IMR-90 (cell line): ENCODE measurements around the gene TRMT11. TPM values are rescaled to one million over a fixed set of nuclear protein-coding genes. Genes with fewer than 3 reads are reported as not detected.

Experiments used
- ATAC-seq: fragments of 200-7000 bp; cut with Tn5 transposase; 2 replicates; pipeline ENCODE4 v1.9.1; 2020; ENCODE audit warnings: low read depth, mild to moderate bottlenecking, moderate library complexity
- BruUV-seq: library from RNA; stranded (reverse); fragments of 400-500 nt; replicated peaks from 2 replicates; lab custom pipeline; 2021; lab: Mats Ljungman, UMichigan
- CTCF ChIA-PET: fragments of 300-600 bp; formaldehyde crosslinking; extraction: SDS; loops from one replicate; lab custom pipeline; 2021; ENCODE audit warnings: antibody characterized with exemption; lab: Yijun Ruan, JAX
- POLR2A ChIA-PET: fragments of 300-600 bp; sonication (Branson Sonifier 250); formaldehyde crosslinking; loops from one replicate; lab custom pipeline; 2022; ENCODE audit warnings: antibody characterized with exemption; ENCODE audit not compliant: unreplicated experiment; lab: Charles Lee
- DNase-seq: peaks from one replicate; pipeline ENCODE4 v3.0.0; 2013
- H2AFZ ChIP-seq: replicated peaks from 2 replicates; pipeline ENCODE3; 2013; ENCODE audit warnings: low read length, mild to moderate bottlenecking; ENCODE audit not compliant: poor library complexity
- H2AK5ac ChIP-seq: 2 replicates; pipeline ENCODE4 v1.6.1; 2013; ENCODE audit warnings: low read depth, low read length, inconsistent platforms
- H2AK9ac ChIP-seq: replicated peaks from 2 replicates; pipeline ENCODE3; 2013; ENCODE audit warnings: mild to moderate bottlenecking, low read depth, low read length, moderate library complexity; ENCODE audit not compliant: poor library complexity
- H2BK120ac ChIP-seq: 2 replicates; pipeline ENCODE4 v1.6.1; 2013; ENCODE audit warnings: low read depth, low read length, inconsistent platforms
- H2BK15ac ChIP-seq: 3 replicates; pipeline ENCODE4 v1.6.1; 2013; ENCODE audit warnings: low read depth, low read length, inconsistent platforms
- H2BK20ac ChIP-seq: 2 replicates; pipeline ENCODE4 v1.6.1; 2013; ENCODE audit warnings: low read depth, mild to moderate bottlenecking, inconsistent platforms, low read length, moderate library complexity
- H2BK5ac ChIP-seq: 2 replicates; pipeline ENCODE4 v1.6.1; 2013; ENCODE audit warnings: mild to moderate bottlenecking, low read depth, low read length, inconsistent platforms; ENCODE audit not compliant: poor library complexity, severe bottlenecking
- H3K14ac ChIP-seq: replicated peaks from 2 replicates; pipeline ENCODE4 v1.6.1; 2013; ENCODE audit warnings: low read depth, low read length, inconsistent platforms
- H3K18ac ChIP-seq: 2 replicates; pipeline ENCODE4 v1.6.1; 2013; ENCODE audit warnings: low read depth, low read length, control low read depth
- H3K23ac ChIP-seq: 2 replicates; pipeline ENCODE4 v1.6.1; 2013; ENCODE audit warnings: low read depth, low read length, inconsistent platforms
- H3K27ac ChIP-seq: 2 replicates; pipeline ENCODE4 v1.5.1; 2013; ENCODE audit warnings: mild to moderate bottlenecking, control low read depth, low read length; ENCODE audit not compliant: insufficient read depth
- H3K27me3 ChIP-seq: 2 replicates; pipeline ENCODE4 v1.6.1; 2013; ENCODE audit warnings: low read length; ENCODE audit not compliant: control insufficient read depth, insufficient read depth
- H3K36me3 ChIP-seq: 2 replicates; pipeline ENCODE4 v1.6.1; 2013; ENCODE audit warnings: low read length, mixed read lengths; ENCODE audit not compliant: control insufficient read depth, insufficient read depth
- H3K4ac ChIP-seq: 2 replicates; pipeline ENCODE4 v1.6.1; 2013; ENCODE audit warnings: low read depth, low read length, inconsistent platforms
- H3K4me1 ChIP-seq: 2 replicates; pipeline ENCODE4 v1.6.1; 2013; ENCODE audit warnings: low read length, mixed read lengths; ENCODE audit not compliant: control insufficient read depth, insufficient read depth
- H3K4me2 ChIP-seq: 2 replicates; pipeline ENCODE4 v1.6.1; 2013; ENCODE audit warnings: low read depth, mild to moderate bottlenecking, control low read depth, low read length, moderate library complexity
- H3K4me3 ChIP-seq: 2 replicates; pipeline ENCODE4 v1.5.1; 2013; ENCODE audit warnings: low read depth, mild to moderate bottlenecking, control low read depth, low read length, moderate library complexity; ENCODE audit not compliant: insufficient read depth
- H3K56ac ChIP-seq: 2 replicates; pipeline ENCODE4 v1.6.1; 2013; ENCODE audit warnings: low read length, inconsistent platforms; ENCODE audit not compliant: insufficient read depth; ENCODE audit errors: extremely low read depth
- H3K79me1 ChIP-seq, 2 experiments: 2 replicates each; pipeline ENCODE4 v1.6.1; 2013; ENCODE audit warnings: low read length in 2 of 2, inconsistent platforms in 1 of 2, low read depth in 1 of 2
- H3K9ac ChIP-seq: 2 replicates; pipeline ENCODE4 v1.6.1; 2013; ENCODE audit warnings: low read depth, low read length, control low read depth
- H3K9me1 ChIP-seq: 2 replicates; pipeline ENCODE4 v1.6.1; 2013; ENCODE audit warnings: low read length, inconsistent platforms; ENCODE audit not compliant: insufficient read depth
- H3K9me3 ChIP-seq: 2 replicates; pipeline ENCODE4 v1.6.1; 2013; ENCODE audit warnings: low read length; ENCODE audit not compliant: control insufficient read depth, insufficient read depth
- H4K20me1 ChIP-seq: 2 replicates; pipeline ENCODE4 v1.6.1; 2013; ENCODE audit warnings: low read length, inconsistent platforms; ENCODE audit not compliant: insufficient read depth
- H4K5ac ChIP-seq: 2 replicates; pipeline ENCODE4 v1.6.1; 2013; ENCODE audit warnings: mild to moderate bottlenecking, low read depth, low read length, control low read depth
- H4K8ac ChIP-seq, 2 experiments: 2 replicates each; pipeline ENCODE4 v1.6.1; 2013; ENCODE audit warnings: low read depth in 2 of 2, low read length in 2 of 2, control low read depth in 1 of 2, inconsistent platforms in 1 of 2
- H4K91ac ChIP-seq: 2 replicates; pipeline ENCODE4 v1.6.1; 2013; ENCODE audit warnings: low read depth, low read length, inconsistent platforms; ENCODE audit not compliant: insufficient read depth
- BHLHE40 ChIP-seq: fragments of 150-350 bp; IDR thresholded peaks from 2 replicates; pipeline ENCODE4 v1.6.1; 2016; ENCODE audit warnings: mild to moderate bottlenecking, low read depth, low read length
- CEBPB ChIP-seq: IDR thresholded peaks from 2 replicates; pipeline ENCODE4 v1.6.1; 2012; ENCODE audit warnings: low read depth, low read length, improper control_type of control experiment
- MAFK ChIP-seq: IDR thresholded peaks from 2 replicates; pipeline ENCODE4 v1.6.1; 2012; ENCODE audit warnings: low read depth, low read length, improper control_type of control experiment
- MAZ ChIP-seq: IDR thresholded peaks from 2 replicates; pipeline ENCODE4 v1.6.1; 2012; ENCODE audit warnings: low read depth, mild to moderate bottlenecking, low read length, improper control_type of control experiment, moderate library complexity, borderline replicate concordance
- MXI1 ChIP-seq: IDR thresholded peaks from 2 replicates; pipeline ENCODE4 v1.6.1; 2012; ENCODE audit warnings: low read depth, mild to moderate bottlenecking, low read length, moderate library complexity, borderline replicate concordance
- NFE2L2 ChIP-seq: fragments of 150-350 bp; IDR thresholded peaks from 2 replicates; pipeline ENCODE4 v1.6.1; 2016; ENCODE audit warnings: low read depth, mild to moderate bottlenecking, low read length
- RAD21 ChIP-seq: IDR thresholded peaks from 2 replicates; pipeline ENCODE4 v1.6.1; 2012; ENCODE audit warnings: low read length, improper control_type of control experiment
- WGBS, 2 experiments: methylation state at CpG; one replicate each; pipeline versions ENCODE4 v1.1.5 to v1.1.7; 2013; ENCODE audit warnings: missing lambda C conversion rate in 2 of 2; ENCODE audit not compliant: insufficient read length in 1 of 2; ENCODE audit errors: extremely low coverage in 2 of 2; 5-methylcytosine and 5-hydroxymethylcytosine counted together
- dilution Hi-C: fragments of 300-500 bp; cut with HindIII; formaldehyde crosslinking; loops from one replicate; pipeline ENCODE4 v1.14.3; 2018; ENCODE audit warnings: low sequenced_read_pairs; ENCODE audit not compliant: unreplicated experiment
- in situ Hi-C: fragments of 300-500 bp; cut with MboI; formaldehyde crosslinking; loops from 3 replicates; pipeline ENCODE4 v1.14.3; 2019; ENCODE audit warnings: low sequenced_read_pairs, inconsistent platforms, mixed read lengths
- intact Hi-C: fragments of 100-400 bp; cut with micrococcal nuclease; formaldehyde crosslinking; loops from 2 replicates; pipeline ENCODE4 v1.10.0; 2022
- polyA plus RNA-seq, 3 experiments: library from polyadenylated mRNA; depleted of rRNA; stranded (reverse); fragments of >200 nt; gene quantifications; 2 replicates each; pipeline ENCODE4 v1.2.3, GENCODE V29; 2012; ENCODE audit warnings: low replicate concordance in 1 of 3
- total RNA-seq: library from RNA; depleted of rRNA; stranded (reverse); fragments of >200 nt; gene quantifications from 2 replicates; pipeline ENCODE4 v1.2.3, GENCODE V29; 2012
- TF ChIP-seq, protein P1 (sequence below): fragments of 150-350 bp; IDR thresholded peaks from 2 replicates; pipeline ENCODE4 v1.6.1; 2017; ENCODE audit warnings: mild to moderate bottlenecking, antibody characterized with exemption, low read length, low read depth

Gene TRMT11
- total and polyA plus RNA-seq, 2 of the 4 experiments (the other 2 are of a cell fraction): 14.3 to 19.0 TPM

DNA sequence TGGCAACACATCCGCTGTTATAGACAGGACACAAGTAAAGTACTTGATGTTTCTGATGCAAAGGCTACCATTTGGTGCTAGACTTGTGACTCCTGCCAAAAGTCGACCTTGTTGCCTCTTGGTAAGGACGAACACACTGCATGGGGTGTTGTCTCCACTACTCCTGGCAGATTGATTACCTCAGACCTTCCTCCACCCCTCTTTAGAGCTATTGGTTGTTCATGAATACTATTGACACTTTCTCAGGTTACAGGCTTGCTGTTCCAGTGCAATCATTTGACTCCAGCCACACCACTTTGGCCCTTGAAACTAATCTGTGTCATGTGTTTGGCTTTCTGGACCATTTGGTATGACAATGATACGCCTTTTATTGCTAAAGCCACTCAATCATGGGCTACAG is 62.3 kb downstream of the TRMT11 start:
- no peak overlapping the region for H4K5ac ChIP-seq
- H2BK15ac ChIP-seq: no peak overlapping the region
- in situ Hi-C loops (loop anchor here (25.0 kb wide), 2 partner anchors 289 to 1064 kb away; partner anchors contain the start of genes CENPW and RSPO3), intact Hi-C loops (no loop called here), dilution Hi-C loops (no loop called here)
- no peak overlapping the region for H2AK9ac ChIP-seq
- H2BK120ac ChIP-seq: no peak overlapping the region
- no peaks in the 10 kb centered on the region for H3K79me1 ChIP-seq
- no peak overlapping the region for H3K27ac ChIP-seq
- H3K56ac ChIP-seq: no peak overlapping the region
- BruUV-seq: no TSS peak
- no peaks in the 10 kb centered on the region for H3K9me1 ChIP-seq
- no peak for ATAC-seq
- H3K4ac ChIP-seq: no peak overlapping the region
- no peak overlapping the region for H3K9ac ChIP-seq
- no peak overlapping the region for H2AFZ ChIP-seq
- H2BK5ac ChIP-seq: no peak overlapping the region
- CTCF ChIA-PET: no interaction called here
- H3K9me3 ChIP-seq: no peaks in the 10 kb centered on the region
- H3K18ac ChIP-seq: no peak overlapping the region
- no peaks in the 10 kb centered on the region for H4K20me1 ChIP-seq
- TF ChIP-seq CEBPB (no peak), RAD21 (no peak), NFE2L2 (no peak), MXI1 (no peak), MAZ (no peak), BHLHE40 (no peak), MAFK (no peak)
- TF ChIP-seq, protein P1, sequence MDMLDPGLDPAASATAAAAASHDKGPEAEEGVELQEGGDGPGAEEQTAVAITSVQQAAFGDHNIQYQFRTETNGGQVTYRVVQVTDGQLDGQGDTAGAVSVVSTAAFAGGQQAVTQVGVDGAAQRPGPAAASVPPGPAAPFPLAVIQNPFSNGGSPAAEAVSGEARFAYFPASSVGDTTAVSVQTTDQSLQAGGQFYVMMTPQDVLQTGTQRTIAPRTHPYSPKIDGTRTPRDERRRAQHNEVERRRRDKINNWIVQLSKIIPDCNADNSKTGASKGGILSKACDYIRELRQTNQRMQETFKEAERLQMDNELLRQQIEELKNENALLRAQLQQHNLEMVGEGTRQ: no peak
- no peak overlapping the region for H4K8ac ChIP-seq
- H4K91ac ChIP-seq: no peak overlapping the region
- no peak for DNase-seq
- H2AK5ac ChIP-seq: no peak overlapping the region
- H3K4me2 ChIP-seq: no peak overlapping the region
- H3K23ac ChIP-seq: no peak overlapping the region
- no peak overlapping the region for H3K4me3 ChIP-seq
- no peak overlapping the region for H2BK20ac ChIP-seq
- H3K27me3 ChIP-seq: no peaks in the 10 kb centered on the region
- no peak overlapping the region for H3K14ac ChIP-seq
- no peaks in the 10 kb centered on the region for H3K4me1 ChIP-seq
- H3K36me3 ChIP-seq: peaks cover 2% of the 10 kb centered on the region; the same call in 1 of the 2 replicates
- WGBS, 2 experiments: 92% methylated on average over 2 of the region's 4 CpGs; no CpG with 5 or more reads in 1 of the 2 experiments
- POLR2A ChIA-PET: no interaction called here
